ENCODE measurements around the gene CTDSP2.
A peak's percentile ranks its signal among the peaks of the same experiment; 100 is the strongest.

Gene CTDSP2

DNA sequence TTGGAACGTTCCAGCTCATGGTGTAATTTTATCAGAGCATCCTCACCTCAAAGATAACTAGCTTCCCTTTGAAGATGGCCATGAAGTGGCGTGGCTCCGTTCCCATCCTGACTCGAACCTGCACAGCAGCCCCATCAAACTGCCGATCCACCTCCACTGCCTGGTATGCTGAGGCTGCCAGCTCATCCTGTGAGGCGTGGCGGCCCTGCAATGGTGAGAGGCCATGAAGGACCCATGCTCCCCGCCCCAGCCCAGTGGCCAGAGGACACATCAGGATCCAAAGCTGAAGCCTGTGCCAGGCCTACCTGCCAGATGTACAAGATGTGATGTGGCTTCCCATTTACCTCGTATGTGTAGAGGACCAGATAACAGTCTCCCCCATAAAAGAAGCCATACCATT, 39.2 kb downstream of the CTDSP2 start:
- Histone ChIP-seq H3K4me3 (ENCODE audit: insufficient read depth, low read depth, low read length, poor library complexity, severe bottlenecking) (no peak overlapping the region), H3K27ac (ENCODE audit: insufficient read depth, low read length, poor library complexity, severe bottlenecking) (no peak overlapping the region), H3K4me1 (ENCODE audit: control insufficient read depth, insufficient read depth, low read length, poor library complexity, severe bottlenecking) (no peaks in the 10 kb centered on the region), H3K9me3 (ENCODE audit: control insufficient read depth, low read length) (no peaks in the 10 kb centered on the region), H3K36me3 (ENCODE audit: control insufficient read depth, insufficient read depth, low read length) (peaks cover 36% of the 10 kb centered on the region), H3K27me3 (replicated peaks; ENCODE audit: control insufficient read depth, insufficient read depth, low read length, poor library complexity, severe bottlenecking) (no peaks in the 10 kb centered on the region)
- no peak for DNase-seq

GRCh38 chr12:57806677-57807076, 39.9 kb downstream of the CTDSP2 start:
- Histone ChIP-seq H3K9me3 (ENCODE audit: control insufficient read depth, low read length) (no peaks in the 10 kb centered on the region), H3K36me3 (ENCODE audit: control insufficient read depth, insufficient read depth, low read length) (peaks cover 39% of the 10 kb centered on the region), H3K4me1 (ENCODE audit: control insufficient read depth, insufficient read depth, low read length, poor library complexity, severe bottlenecking) (no peaks in the 10 kb centered on the region), H3K27me3 (replicated peaks; ENCODE audit: control insufficient read depth, insufficient read depth, low read length, poor library complexity, severe bottlenecking) (no peaks in the 10 kb centered on the region), H3K4me3 (ENCODE audit: insufficient read depth, low read depth, low read length, poor library complexity, severe bottlenecking) (no peak overlapping the region), H3K27ac (ENCODE audit: insufficient read depth, low read length, poor library complexity, severe bottlenecking) (no peak overlapping the region)
- no peak for DNase-seq

- no peak overlapping the region for H3K27ac ChIP-seq (ENCODE audit: insufficient read depth, low read length, poor library complexity, severe bottlenecking)
- no peaks in the 10 kb centered on the region for H3K9me3 ChIP-seq (ENCODE audit: control insufficient read depth, low read length)
- H3K27me3 ChIP-seq (replicated peaks; ENCODE audit: control insufficient read depth, insufficient read depth, low read length, poor library complexity, severe bottlenecking) = no peaks in the 10 kb centered on the region
- no peak overlapping the region for H3K4me3 ChIP-seq (ENCODE audit: insufficient read depth, low read depth, low read length, poor library complexity, severe bottlenecking)
- DNase-seq = peak in 1 of 3 donors; percentile 14
- peaks cover 40% of the 10 kb centered on the region for H3K36me3 ChIP-seq (ENCODE audit: control insufficient read depth, insufficient read depth, low read length)
- no peaks in the 10 kb centered on the region for H3K4me1 ChIP-seq (ENCODE audit: control insufficient read depth, insufficient read depth, low read length, poor library complexity, severe bottlenecking)
Observed at GRCh38 chr12:57803319-57803893, 43.1 kb downstream of the CTDSP2 start.

DNA sequence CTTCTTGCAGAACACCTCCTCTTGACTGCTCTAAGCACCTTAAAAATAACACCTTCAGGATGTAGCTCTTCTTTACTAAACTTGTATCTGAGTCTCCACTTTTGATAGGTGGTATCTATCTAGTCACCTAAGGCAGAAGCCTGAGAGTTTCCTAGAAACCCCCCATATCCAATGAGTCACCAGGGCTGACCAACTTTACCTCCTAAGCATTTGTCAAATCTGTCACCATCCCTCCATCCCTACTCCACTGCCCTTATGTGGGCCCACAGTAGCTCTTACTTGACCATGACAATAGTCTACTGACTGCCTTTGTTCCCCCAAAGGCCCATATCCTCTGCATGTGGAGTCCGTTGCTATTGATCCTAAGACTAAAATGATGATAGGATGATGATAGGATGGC, 43.9 kb downstream of the CTDSP2 start:
- no peaks in the 10 kb centered on the region for H3K4me1 ChIP-seq (ENCODE audit: control insufficient read depth, insufficient read depth, low read length, poor library complexity, severe bottlenecking)
- H3K27ac ChIP-seq (ENCODE audit: insufficient read depth, low read length, poor library complexity, severe bottlenecking) = no peak overlapping the region
- no peak overlapping the region for H3K4me3 ChIP-seq (ENCODE audit: insufficient read depth, low read depth, low read length, poor library complexity, severe bottlenecking)
- H3K9me3 ChIP-seq (ENCODE audit: control insufficient read depth, low read length) = no peaks in the 10 kb centered on the region
- no peaks in the 10 kb centered on the region for H3K27me3 ChIP-seq (replicated peaks; ENCODE audit: control insufficient read depth, insufficient read depth, low read length, poor library complexity, severe bottlenecking)
- H3K36me3 ChIP-seq (ENCODE audit: control insufficient read depth, insufficient read depth, low read length) = peaks cover 41% of the 10 kb centered on the region
- DNase-seq = no peak

- H3K4me3 ChIP-seq (ENCODE audit: insufficient read depth, low read depth, low read length, poor library complexity, severe bottlenecking) = no peak overlapping the region
- H3K27me3 ChIP-seq (replicated peaks; ENCODE audit: control insufficient read depth, insufficient read depth, low read length, poor library complexity, severe bottlenecking) = no peaks in the 10 kb centered on the region
- no peaks in the 10 kb centered on the region for H3K4me1 ChIP-seq (ENCODE audit: control insufficient read depth, insufficient read depth, low read length, poor library complexity, severe bottlenecking)
- no peak overlapping the region for H3K27ac ChIP-seq (ENCODE audit: insufficient read depth, low read length, poor library complexity, severe bottlenecking)
- H3K36me3 ChIP-seq (ENCODE audit: control insufficient read depth, insufficient read depth, low read length) = peaks cover 50% of the 10 kb centered on the region
- no peak for DNase-seq
- H3K9me3 ChIP-seq (ENCODE audit: control insufficient read depth, low read length) = no peaks in the 10 kb centered on the region
Observed at GRCh38 chr12:57800965-57801364, 45.6 kb downstream of the CTDSP2 start.

DNA sequence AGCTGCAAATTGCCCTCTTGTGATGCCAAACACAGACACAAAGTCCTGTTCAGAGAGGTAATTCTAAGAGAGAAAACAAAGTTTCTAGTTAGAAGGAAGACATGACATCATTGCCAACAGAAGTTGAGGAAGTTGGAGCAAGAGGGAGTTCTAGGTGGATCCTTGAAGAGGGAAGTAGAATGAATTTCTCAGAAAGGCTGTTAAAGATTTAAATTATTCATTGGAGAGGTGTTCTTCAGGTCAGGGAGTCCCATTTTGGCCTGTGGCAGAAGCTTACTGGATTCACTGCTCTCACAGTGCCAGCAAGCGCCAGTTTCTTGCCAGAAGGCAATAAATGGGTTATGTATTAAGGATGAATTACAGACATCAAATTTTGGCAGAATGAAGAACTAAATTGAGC, 48.6 kb downstream of the CTDSP2 start:
- Histone ChIP-seq H3K27me3 (replicated peaks; ENCODE audit: control insufficient read depth, insufficient read depth, low read length, poor library complexity, severe bottlenecking) (no peaks in the 10 kb centered on the region), H3K4me1 (ENCODE audit: control insufficient read depth, insufficient read depth, low read length, poor library complexity, severe bottlenecking) (no peaks in the 10 kb centered on the region), H3K27ac (ENCODE audit: insufficient read depth, low read length, poor library complexity, severe bottlenecking) (no peak overlapping the region), H3K36me3 (ENCODE audit: control insufficient read depth, insufficient read depth, low read length) (peaks cover 64% of the 10 kb centered on the region), H3K9me3 (ENCODE audit: control insufficient read depth, low read length) (no peaks in the 10 kb centered on the region), H3K4me3 (ENCODE audit: insufficient read depth, low read depth, low read length, poor library complexity, severe bottlenecking) (no peak overlapping the region)
- no peak for DNase-seq

DNA sequence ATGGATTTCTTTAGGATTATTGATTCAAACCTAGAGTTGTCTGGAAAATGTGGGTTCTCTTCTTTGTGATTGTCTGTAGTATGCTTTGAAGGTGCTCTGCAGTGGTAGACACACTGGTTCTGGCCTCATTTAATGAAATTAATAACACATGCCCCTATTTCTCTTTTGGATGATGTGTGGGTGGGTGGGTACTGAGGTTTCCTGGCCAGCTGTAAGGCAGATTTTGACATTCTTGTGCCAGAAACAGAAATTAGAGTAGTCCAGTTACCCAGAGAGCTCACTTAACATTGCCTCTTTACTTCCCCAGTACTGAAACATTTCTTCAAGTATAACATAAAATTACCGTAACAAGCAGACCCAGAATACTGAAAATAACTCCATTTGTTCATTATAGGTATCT, 49.5 kb downstream of the CTDSP2 start:
- H3K9me3 ChIP-seq (ENCODE audit: control insufficient read depth, low read length) = no peaks in the 10 kb centered on the region
- no peak for DNase-seq
- no peaks in the 10 kb centered on the region for H3K27me3 ChIP-seq (replicated peaks; ENCODE audit: control insufficient read depth, insufficient read depth, low read length, poor library complexity, severe bottlenecking)
- H3K4me3 ChIP-seq (ENCODE audit: insufficient read depth, low read depth, low read length, poor library complexity, severe bottlenecking) = no peak overlapping the region
- H3K4me1 ChIP-seq (ENCODE audit: control insufficient read depth, insufficient read depth, low read length, poor library complexity, severe bottlenecking) = no peaks in the 10 kb centered on the region
- peaks cover 63% of the 10 kb centered on the region for H3K36me3 ChIP-seq (ENCODE audit: control insufficient read depth, insufficient read depth, low read length)
- H3K27ac ChIP-seq (ENCODE audit: insufficient read depth, low read length, poor library complexity, severe bottlenecking) = no peak overlapping the region

DNA sequence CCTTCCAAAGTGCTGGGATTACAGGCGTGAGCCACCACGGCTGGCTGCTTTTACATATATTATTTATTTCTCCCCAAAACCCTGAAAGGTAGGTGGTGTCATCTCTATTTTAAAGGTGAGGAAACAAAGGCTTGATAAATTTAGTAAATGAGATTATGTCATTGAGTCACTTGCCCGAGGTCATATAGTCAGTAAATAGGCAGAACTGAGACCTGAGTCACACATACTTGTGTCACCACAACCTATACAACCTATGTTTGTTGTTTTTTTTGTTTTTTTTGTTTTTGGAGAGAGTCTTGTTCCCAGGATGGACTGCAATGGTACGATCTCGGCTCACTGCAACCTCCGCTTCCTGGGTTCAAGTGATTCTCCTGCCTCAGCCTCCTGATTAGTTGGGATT, 51.2 kb downstream of the CTDSP2 start:
- DNase-seq = no peak
- no peak overlapping the region for H3K27ac ChIP-seq (ENCODE audit: insufficient read depth, low read length, poor library complexity, severe bottlenecking)
- no peaks in the 10 kb centered on the region for H3K9me3 ChIP-seq (ENCODE audit: control insufficient read depth, low read length)
- peaks cover 57% of the 10 kb centered on the region for H3K36me3 ChIP-seq (ENCODE audit: control insufficient read depth, insufficient read depth, low read length)
- no peaks in the 10 kb centered on the region for H3K27me3 ChIP-seq (replicated peaks; ENCODE audit: control insufficient read depth, insufficient read depth, low read length, poor library complexity, severe bottlenecking)
- no peaks in the 10 kb centered on the region for H3K4me1 ChIP-seq (ENCODE audit: control insufficient read depth, insufficient read depth, low read length, poor library complexity, severe bottlenecking)
- no peak overlapping the region for H3K4me3 ChIP-seq (ENCODE audit: insufficient read depth, low read depth, low read length, poor library complexity, severe bottlenecking)

DNA sequence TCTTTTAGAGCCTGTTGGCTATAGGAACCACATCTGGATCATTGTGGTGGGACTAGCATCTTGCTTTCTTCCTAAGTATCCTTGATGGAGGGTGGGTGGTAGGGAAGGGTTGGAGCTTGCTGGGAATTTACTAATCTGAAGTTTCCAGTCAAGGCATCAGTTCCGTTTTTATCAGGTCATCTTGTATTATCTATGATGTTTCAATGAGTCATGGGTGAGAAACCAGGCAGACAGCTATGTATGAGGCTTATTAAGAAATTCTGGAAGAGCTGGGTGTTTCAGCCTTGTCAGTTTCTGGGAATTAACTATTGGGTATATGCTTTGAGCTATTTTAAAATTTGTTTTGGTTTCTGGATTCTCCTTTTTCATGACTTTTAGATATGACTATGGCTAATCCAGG, 52.6 kb downstream of the CTDSP2 start:
- H3K9me3 ChIP-seq (ENCODE audit: control insufficient read depth, low read length) = no peaks in the 10 kb centered on the region
- no peaks in the 10 kb centered on the region for H3K27me3 ChIP-seq (replicated peaks; ENCODE audit: control insufficient read depth, insufficient read depth, low read length, poor library complexity, severe bottlenecking)
- H3K4me3 ChIP-seq (ENCODE audit: insufficient read depth, low read depth, low read length, poor library complexity, severe bottlenecking) = no peak overlapping the region
- H3K4me1 ChIP-seq (ENCODE audit: control insufficient read depth, insufficient read depth, low read length, poor library complexity, severe bottlenecking) = no peaks in the 10 kb centered on the region
- peaks cover 48% of the 10 kb centered on the region for H3K36me3 ChIP-seq (ENCODE audit: control insufficient read depth, insufficient read depth, low read length)
- H3K27ac ChIP-seq (ENCODE audit: insufficient read depth, low read length, poor library complexity, severe bottlenecking) = no peak overlapping the region
- DNase-seq = no peak

- Histone ChIP-seq H3K27ac (ENCODE audit: insufficient read depth, low read length, poor library complexity, severe bottlenecking) (no peak overlapping the region), H3K27me3 (replicated peaks; ENCODE audit: control insufficient read depth, insufficient read depth, low read length, poor library complexity, severe bottlenecking) (no peaks in the 10 kb centered on the region), H3K9me3 (ENCODE audit: control insufficient read depth, low read length) (no peaks in the 10 kb centered on the region), H3K36me3 (ENCODE audit: control insufficient read depth, insufficient read depth, low read length) (peaks cover 27% of the 10 kb centered on the region), H3K4me3 (ENCODE audit: insufficient read depth, low read depth, low read length, poor library complexity, severe bottlenecking) (no peak overlapping the region), H3K4me1 (ENCODE audit: control insufficient read depth, insufficient read depth, low read length, poor library complexity, severe bottlenecking) (peaks cover 36% of the 10 kb centered on the region)
- no peak for DNase-seq
Observed at GRCh38 chr12:57783861-57784260, 62.7 kb downstream of the CTDSP2 start.

DNA sequence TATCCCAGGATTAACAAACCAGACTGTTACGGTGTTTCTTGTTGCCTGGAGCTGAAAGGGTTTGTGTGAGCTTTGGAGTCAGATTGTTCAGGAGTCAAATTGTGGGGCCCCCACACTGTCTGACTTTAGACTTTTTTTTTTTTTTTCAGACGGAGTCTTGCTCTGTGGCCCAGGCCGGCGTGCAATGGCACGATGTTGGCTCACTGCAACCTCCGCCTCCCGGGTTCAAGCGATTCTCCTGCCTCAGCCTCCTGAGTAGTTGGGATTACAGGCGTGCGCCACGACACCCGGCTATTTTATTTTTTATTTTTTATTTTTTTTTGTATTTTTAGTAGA, 63.1 kb downstream of the CTDSP2 start:
- no peak overlapping the region for H3K27ac ChIP-seq (ENCODE audit: insufficient read depth, low read length, poor library complexity, severe bottlenecking)
- no peaks in the 10 kb centered on the region for H3K9me3 ChIP-seq (ENCODE audit: control insufficient read depth, low read length)
- no peak for DNase-seq
- H3K36me3 ChIP-seq (ENCODE audit: control insufficient read depth, insufficient read depth, low read length) = peaks cover 23% of the 10 kb centered on the region
- H3K27me3 ChIP-seq (replicated peaks; ENCODE audit: control insufficient read depth, insufficient read depth, low read length, poor library complexity, severe bottlenecking) = no peaks in the 10 kb centered on the region
- H3K4me3 ChIP-seq (ENCODE audit: insufficient read depth, low read depth, low read length, poor library complexity, severe bottlenecking) = peak overlapping the region; percentile 91
- peaks cover 36% of the 10 kb centered on the region for H3K4me1 ChIP-seq (ENCODE audit: control insufficient read depth, insufficient read depth, low read length, poor library complexity, severe bottlenecking)
